ENCODE measurements around the gene VGLL4.

VGLL4 gene

DNA sequence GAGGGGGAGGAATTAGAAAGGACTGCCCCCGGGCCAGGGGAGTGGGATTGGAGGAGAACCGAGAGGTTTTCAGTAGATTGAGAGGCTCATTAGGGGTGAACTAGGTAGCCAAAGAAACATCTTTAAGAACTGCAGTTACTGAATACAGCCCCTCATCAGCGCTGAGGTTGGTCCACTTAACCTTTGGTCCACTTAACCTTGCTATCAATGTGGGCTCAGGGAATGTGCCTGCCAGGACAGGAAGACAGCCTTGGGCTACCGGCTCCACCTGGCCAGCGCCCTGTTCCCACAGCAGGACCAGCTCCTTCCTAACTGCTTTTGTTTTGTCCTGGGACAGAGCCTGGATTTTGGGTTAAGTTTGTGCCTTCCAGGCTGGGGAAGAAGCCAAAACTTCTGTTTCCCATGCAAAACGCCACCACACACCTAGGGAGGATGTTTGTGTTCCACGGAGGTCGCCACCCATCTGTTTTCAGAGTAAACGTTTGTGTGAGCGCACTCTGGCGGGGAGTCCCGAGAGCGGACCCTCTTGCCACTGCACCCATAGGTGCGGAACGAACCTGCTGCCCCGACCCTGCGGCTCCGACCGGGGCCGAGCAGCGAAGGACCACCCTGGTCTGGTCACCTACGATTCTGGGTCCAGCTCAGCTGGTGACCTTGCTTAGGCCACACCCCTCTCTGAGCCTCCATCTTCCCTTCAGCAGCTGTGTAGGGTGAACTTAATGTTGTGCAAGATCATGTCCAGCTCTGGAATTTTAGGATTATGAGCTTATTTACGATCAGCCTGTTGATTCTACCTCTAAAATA lies 107.4 kb downstream of the VGLL4 start:
- no peaks in the 10 kb centered on the region for H4K20me1 ChIP-seq (ENCODE audit: low read depth, low read length)
- H3K9ac ChIP-seq (ENCODE audit: low read length) = no peak overlapping the region
- no peak overlapping the region for H3K4me3 ChIP-seq (ENCODE audit: insufficient read depth, low read length, poor library complexity, severe bottlenecking)
- no peak overlapping the region for H2AFZ ChIP-seq (ENCODE audit: low read depth, low read length, severe bottlenecking)
- no peaks in the 10 kb centered on the region for H3K27me3 ChIP-seq (ENCODE audit: low read length)
- H3K4me2 ChIP-seq (ENCODE audit: low read depth, low read length, poor library complexity, severe bottlenecking) = no peak overlapping the region
- no peaks in the 10 kb centered on the region for H3K9me3 ChIP-seq (ENCODE audit: insufficient read depth, low read length)
- H3K79me2 ChIP-seq (ENCODE audit: insufficient read depth, low read length) = no peaks in the 10 kb centered on the region
- H3K9me2 ChIP-seq (replicated peaks; ENCODE audit: insufficient read depth, low read length) = no peaks in the 10 kb centered on the region
- TF ChIP-seq, protein P1, sequence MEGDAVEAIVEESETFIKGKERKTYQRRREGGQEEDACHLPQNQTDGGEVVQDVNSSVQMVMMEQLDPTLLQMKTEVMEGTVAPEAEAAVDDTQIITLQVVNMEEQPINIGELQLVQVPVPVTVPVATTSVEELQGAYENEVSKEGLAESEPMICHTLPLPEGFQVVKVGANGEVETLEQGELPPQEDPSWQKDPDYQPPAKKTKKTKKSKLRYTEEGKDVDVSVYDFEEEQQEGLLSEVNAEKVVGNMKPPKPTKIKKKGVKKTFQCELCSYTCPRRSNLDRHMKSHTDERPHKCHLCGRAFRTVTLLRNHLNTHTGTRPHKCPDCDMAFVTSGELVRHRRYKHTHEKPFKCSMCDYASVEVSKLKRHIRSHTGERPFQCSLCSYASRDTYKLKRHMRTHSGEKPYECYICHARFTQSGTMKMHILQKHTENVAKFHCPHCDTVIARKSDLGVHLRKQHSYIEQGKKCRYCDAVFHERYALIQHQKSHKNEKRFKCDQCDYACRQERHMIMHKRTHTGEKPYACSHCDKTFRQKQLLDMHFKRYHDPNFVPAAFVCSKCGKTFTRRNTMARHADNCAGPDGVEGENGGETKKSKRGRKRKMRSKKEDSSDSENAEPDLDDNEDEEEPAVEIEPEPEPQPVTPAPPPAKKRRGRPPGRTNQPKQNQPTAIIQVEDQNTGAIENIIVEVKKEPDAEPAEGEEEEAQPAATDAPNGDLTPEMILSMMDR (IDR thresholded peaks at IDR 0.05; ENCODE audit: insufficient read depth, low read length, poor library complexity, severe bottlenecking) = no peak
- no peak for TF ChIP-seq EZH2phosphoT487 (conservative IDR thresholded peaks at IDR 0.05; ENCODE audit: low read length)
- H3K27ac ChIP-seq (ENCODE audit: low read depth, low read length) = no peak overlapping the region
- no peaks in the 10 kb centered on the region for H3F3A ChIP-seq (ENCODE audit: insufficient read depth)
- H3K36me3 ChIP-seq (ENCODE audit: low read length) = no peaks in the 10 kb centered on the region

DNA sequence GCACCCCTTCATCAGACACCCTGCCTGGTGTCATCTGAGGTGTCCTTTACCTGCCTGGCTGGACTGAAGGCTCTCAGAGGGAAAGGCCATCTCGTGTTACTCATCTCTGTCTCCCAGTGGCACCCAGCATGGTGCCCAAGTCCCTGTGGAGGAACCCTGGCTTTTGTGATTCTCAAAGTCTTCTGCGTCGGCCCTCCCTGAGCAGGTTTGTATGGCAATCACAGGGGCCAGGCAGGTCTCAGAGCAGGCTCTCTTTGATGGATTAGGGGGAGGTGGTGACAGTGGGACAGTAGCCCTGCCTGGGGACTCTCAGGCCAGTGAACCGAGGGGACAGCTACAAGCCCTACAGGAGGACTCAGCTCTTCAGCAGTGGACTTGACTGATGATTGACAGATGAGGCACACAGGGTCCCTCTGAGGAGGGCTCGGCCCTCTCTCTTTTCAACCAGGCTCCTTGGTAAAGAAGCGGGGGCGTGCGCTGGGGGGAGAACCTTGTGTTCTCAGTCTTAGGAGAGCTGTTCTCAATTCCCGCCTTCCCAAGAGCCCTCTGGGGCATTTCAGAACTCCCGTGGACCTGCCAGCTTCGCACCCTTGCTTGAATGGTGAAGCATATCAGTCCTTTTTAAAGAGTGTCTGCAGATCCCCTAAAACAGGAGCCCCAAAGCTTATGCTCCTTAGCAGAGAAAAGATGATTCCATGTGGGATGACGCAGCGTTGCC lies 108.3 kb downstream of the VGLL4 start:
- TF ChIP-seq, protein P1 (IDR thresholded peaks at IDR 0.05; ENCODE audit: insufficient read depth, low read length, poor library complexity, severe bottlenecking) = no peak
- no peak for TF ChIP-seq EZH2phosphoT487 (conservative IDR thresholded peaks at IDR 0.05; ENCODE audit: low read length)
- Histone ChIP-seq H3K9ac (ENCODE audit: low read length) (no peak overlapping the region), H3K79me2 (ENCODE audit: insufficient read depth, low read length) (no peaks in the 10 kb centered on the region), H3F3A (ENCODE audit: insufficient read depth) (no peaks in the 10 kb centered on the region), H3K36me3 (ENCODE audit: low read length) (no peaks in the 10 kb centered on the region), H3K4me2 (ENCODE audit: low read depth, low read length, poor library complexity, severe bottlenecking) (no peak overlapping the region), H2AFZ (ENCODE audit: low read depth, low read length, severe bottlenecking) (no peak overlapping the region), H3K4me3 (ENCODE audit: insufficient read depth, low read length, poor library complexity, severe bottlenecking) (no peak overlapping the region), H3K27ac (ENCODE audit: low read depth, low read length) (no peak overlapping the region), H3K27me3 (ENCODE audit: low read length) (no peaks in the 10 kb centered on the region), H3K9me2 (replicated peaks; ENCODE audit: insufficient read depth, low read length) (no peaks in the 10 kb centered on the region), H3K9me3 (ENCODE audit: insufficient read depth, low read length) (no peaks in the 10 kb centered on the region), H4K20me1 (ENCODE audit: low read depth, low read length) (no peaks in the 10 kb centered on the region)

DNA sequence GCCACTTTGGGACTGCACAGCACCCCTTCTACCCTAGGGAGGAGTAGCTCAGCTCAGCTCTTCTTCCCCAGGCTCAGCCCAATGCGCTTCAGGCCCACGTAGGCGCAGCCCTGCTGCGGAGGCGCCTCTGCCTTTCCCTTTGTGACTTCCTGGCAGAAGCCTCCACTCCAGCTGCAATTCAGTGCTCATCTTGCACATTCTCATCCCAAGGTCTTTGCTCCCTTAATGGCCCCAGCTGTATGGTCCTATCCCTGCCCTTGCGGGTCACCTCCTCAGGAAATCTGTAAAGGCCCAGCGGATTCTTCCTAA lies 109.0 kb downstream of the VGLL4 start:
- TF ChIP-seq EZH2phosphoT487 (conservative IDR thresholded peaks at IDR 0.05; ENCODE audit: low read length) = no peak
- TF ChIP-seq, protein P1 (IDR thresholded peaks at IDR 0.05; ENCODE audit: insufficient read depth, low read length, poor library complexity, severe bottlenecking) = no peak

More for the DNA sequence above, 109.0 kb downstream of the VGLL4 start:
- Histone ChIP-seq H3K4me2 (ENCODE audit: low read depth, low read length, poor library complexity, severe bottlenecking) (no peak overlapping the region), H3K9ac (ENCODE audit: low read length) (no peak overlapping the region), H3K9me2 (replicated peaks; ENCODE audit: insufficient read depth, low read length) (no peaks in the 10 kb centered on the region), H3K36me3 (ENCODE audit: low read length) (no peaks in the 10 kb centered on the region), H2AFZ (ENCODE audit: low read depth, low read length, severe bottlenecking) (no peak overlapping the region), H3K79me2 (ENCODE audit: insufficient read depth, low read length) (no peaks in the 10 kb centered on the region), H3K27ac (ENCODE audit: low read depth, low read length) (no peak overlapping the region), H3K9me3 (ENCODE audit: insufficient read depth, low read length) (no peaks in the 10 kb centered on the region), H3F3A (ENCODE audit: insufficient read depth) (no peaks in the 10 kb centered on the region), H3K4me3 (ENCODE audit: insufficient read depth, low read length, poor library complexity, severe bottlenecking) (no peak overlapping the region), H3K27me3 (ENCODE audit: low read length) (no peaks in the 10 kb centered on the region), H4K20me1 (ENCODE audit: low read depth, low read length) (no peaks in the 10 kb centered on the region)
